Activated CD4-positive, CD25-positive, alpha-beta regulatory T cell (primary cell): Measurements from ENCODE around the gene IL1RAPL2.
"Not testable (repeated sequence)": the region's sequence is repeated elsewhere in the genome, so short reads cannot be mapped to it uniquely, and the experiment has no call there.

Source experiments
- DNase-seq, 4 experiments: peaks; one replicate each; lab custom pipeline; 2025; lab: John Stamatoyannopoulos, UW

IL1RAPL2 gene

DNA sequence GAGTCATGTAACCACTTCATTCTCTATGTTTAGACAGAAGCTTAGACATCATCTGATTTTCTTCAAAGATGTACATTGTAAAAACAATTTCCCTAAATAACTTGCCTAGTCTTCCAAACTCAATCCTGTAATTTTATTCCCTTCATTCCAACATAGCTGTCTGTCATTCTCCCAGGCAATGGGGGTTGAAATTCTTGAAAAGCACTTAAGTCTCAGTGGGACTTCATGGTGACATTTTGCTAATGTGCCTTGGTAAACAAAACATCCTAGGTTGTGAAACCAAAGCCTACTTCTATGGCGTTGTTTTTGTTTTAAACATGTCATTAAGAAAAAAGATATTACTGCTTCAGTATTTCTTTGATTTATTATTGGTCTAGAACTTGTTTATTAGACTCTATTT is 1134.3 kb downstream of the IL1RAPL2 start:
- DNase-seq = no peak

DNA sequence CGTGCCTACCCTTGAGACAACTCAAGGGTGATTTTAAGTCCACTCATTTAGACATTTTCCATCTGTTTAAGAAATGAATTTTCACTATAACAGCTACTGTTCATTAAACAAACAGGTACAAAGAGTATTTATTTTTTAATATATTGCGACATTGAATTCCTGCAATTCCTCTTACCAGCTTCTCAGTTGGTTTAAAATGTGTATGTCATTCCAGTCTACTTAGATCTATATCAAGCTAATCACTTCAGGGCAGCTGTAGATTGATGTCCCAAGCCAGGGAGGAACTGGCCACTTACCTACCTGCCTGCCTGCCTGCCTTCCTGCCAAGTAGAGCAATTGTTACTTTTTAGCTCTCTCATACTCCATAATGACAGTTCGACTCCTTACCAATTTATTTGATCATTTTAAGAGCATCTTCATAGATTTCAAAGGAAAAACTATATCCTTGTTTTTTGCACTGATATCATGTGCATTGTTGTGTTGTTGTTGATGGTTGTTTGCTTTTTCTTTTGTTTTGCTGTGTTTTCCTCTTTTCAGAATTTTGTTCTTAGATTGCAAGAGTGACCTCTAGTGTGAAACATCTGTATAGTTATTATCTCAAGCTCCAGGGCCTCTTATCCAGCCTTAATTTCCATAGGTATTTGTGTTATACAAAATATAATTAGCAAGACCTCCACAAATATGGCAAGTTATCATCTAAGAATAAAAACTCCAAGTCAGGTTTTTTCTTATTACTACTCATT is 1135.5 kb downstream of the IL1RAPL2 start:
- DNase-seq = no peak

DNA sequence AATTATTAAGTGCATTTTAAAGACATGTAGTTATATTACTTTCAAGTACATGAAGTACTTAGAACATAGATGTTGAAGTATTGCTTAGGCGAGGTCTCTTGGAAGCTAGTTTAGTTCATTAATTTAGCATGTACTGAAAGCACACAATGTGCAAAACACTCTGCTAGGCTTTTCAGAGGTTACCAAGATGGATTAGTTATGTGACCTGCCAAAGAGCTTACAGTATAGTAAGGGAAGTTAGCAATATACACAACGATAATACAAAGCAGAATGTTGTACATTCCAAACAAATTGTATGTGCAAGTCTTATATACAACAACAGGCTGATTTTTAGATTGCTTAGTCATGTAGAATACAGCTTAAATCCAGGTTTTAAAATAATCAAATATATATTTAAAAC is 1137.9 kb downstream of the IL1RAPL2 start:
- no peak for DNase-seq

DNA sequence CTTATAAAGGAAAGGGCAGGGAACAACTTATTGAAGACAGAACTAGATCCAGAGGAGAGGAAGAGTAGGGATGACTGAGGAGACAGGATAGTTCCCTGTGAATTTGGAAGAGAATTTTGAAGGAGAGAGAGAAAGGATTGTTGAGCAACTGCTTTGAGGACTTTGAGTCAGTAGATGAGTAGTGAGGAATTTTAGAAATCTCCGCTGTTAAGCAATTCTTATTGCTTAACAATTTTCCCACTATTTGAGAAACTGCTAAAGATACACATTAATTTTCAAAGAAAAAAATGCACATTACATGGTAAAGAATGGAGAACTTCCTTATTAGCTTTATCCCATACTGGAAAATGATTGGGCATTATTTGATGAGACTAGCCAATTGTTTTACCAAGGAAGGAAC is 1140.0 kb downstream of the IL1RAPL2 start:
- no peak for DNase-seq

DNA sequence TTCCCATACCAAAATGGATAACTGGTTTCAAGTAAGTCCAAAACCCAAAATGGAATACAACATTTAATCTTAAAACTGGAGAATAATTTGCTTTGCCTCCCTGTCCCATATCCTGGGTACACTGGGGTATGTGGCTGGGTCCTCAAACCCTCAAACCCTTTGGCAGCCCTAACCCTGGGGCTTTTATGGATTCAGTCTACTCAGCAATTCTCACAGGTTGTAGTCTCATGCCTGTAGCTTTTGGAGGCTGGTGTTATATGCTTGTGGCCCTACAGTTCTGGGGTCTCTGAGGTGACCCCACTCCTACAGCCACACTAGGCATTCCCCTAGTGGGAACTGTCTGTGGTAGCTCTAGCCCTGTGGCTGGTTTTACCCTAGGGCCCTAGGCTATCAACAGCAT is 1145.8 kb downstream of the IL1RAPL2 start:
- DNase-seq = no peak

DNA sequence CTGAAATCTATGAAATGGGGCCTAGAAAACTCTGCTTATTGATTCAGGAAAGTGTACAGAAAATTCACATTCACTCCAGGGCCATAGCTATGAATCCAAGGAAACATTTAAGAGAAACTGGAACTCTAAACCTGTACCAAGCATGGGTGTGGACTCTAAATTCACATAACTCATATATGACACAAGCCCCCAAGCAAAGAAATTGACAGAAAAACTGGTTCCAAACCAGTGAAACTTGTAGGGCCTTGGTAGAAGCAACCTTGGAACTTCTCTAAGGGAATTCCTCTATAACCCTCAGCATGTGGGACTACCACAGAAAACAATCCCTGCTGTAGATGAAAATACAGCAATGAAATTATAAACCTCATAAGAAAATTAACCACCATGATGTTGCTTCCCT is 1149.7 kb downstream of the IL1RAPL2 start:
- no peak for DNase-seq

DNA sequence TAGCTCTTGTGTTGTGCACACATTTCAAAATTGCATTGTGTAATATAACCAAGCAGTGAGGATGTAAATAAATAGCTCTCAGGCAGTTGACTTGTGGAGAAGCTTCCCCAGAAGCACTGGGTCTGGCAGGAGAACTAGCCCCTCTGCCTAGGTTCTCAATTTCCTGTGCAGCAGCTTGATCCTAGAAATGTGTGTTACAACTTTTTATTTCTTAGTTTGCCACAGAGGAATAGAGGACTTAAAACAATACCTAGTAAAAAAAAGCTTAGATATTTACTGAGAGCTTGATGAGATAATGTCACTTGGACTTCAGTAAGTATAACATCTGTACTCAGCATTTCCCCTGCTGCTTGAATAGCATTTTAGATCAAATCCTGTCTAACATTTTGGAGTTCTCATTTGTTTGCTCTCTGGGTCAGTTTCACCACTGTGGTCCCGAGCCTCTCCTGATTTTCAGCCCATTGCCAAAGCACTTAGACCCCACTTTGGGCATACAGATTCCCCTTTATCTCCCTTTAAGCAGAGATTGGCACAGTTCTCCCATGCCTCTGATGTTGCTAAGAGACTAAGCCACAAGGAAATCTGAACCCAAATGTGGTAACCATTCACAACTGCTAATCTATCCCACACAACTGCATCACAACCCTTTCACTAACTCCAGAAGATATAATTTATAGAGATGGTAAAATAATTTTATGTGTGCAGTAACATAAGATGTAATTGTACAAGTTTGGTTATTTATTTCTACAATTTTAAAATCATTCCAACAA is 1158.2 kb downstream of the IL1RAPL2 start:
- DNase-seq = no peak

DNA sequence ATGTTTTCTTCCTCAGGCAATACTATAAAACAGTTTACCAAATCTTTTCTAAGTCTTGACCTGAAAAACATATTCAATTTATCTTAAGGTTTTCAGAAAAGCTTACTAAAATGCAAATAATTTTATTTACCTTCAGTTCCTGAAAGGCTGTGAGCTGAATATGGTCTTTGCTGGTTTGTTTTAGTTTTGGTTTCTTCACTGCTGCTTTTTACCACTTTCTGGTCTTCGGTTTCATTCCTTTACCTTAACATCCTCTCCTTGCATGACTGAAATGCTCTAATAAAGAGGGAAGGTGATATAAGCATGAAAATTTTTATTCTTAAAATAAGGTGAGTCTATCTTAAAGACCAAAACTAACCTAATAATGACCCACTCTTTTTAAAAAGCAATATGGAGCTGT is 1159.2 kb downstream of the IL1RAPL2 start:
- DNase-seq = no peak

DNA sequence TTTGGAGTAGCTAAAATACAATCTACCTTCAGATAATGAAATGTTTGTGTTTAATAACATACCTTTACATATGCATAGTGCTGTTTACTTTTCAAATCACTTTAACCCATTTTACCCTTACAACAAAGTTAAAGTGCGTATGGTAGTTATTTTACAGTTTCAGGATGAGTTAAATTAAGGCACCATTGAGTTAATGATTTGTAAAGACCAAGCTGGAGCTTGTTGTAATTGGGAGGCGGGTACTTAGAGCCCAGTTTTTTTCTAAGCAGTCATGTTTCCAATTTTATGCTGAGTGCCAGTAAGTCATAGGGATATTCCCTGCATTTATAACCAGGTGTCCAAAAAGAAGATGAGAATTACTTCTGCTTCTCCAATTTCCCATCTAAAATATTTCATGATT is 1172.2 kb downstream of the IL1RAPL2 start:
- no peak for DNase-seq

DNA sequence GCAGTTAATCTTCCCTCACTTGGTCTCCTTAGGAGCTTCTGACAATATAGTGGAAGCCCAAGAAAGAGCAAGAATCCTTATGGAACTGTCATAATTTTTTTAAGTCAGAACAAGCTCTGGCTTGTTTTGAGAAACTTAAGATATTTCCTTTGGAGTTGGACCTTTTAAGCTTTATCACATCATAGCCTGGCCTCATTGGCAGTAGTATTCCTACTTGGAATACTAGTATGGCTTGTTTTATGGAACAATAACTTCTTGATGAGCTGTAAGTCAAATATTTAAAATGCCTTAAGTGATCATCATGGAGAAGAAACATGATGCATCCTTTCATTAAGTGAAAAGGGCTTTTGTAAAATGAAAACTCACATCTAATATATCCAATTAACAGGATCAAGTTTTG is 1178.3 kb downstream of the IL1RAPL2 start:
- DNase-seq = no peak

DNA sequence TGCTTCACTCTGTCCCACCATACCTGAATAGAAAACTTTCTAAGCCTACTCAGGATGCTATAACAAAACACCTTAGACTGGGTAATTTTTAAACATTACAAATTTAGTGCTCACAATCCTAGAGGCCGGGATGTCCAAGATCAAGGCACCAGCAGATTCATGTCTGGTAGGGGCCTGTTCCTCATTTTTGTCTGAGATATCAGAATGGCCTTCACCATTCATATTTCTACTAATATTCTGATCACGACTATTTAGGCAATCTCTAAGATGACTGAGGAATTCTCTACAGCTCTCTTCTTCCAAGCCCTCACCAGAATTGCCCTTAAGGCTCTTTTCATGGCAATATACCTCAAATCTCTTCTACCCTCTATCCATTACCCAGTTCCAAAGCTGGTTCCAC is 1178.9 kb downstream of the IL1RAPL2 start:
- DNase-seq = no peak

DNA sequence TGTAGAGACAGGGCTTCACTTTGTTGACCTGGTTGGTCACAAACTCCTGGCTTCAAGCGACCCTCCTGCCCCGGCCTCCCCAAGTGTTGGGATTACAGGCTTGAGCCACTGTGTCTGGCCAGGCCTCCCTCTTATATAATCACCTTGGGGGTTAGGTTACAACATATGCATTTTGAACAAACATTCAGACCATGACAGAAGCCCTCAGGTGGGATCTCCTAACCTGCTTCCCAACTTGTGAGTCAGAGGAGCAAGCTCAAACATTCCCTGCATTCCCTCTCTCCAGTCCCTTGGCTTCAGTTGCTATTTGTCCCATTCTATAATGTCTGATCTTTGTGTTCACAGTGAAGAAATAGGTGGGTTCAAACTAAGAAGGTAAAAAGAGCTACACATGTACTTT is 1179.9 kb downstream of the IL1RAPL2 start:
- DNase-seq = no peak

DNA sequence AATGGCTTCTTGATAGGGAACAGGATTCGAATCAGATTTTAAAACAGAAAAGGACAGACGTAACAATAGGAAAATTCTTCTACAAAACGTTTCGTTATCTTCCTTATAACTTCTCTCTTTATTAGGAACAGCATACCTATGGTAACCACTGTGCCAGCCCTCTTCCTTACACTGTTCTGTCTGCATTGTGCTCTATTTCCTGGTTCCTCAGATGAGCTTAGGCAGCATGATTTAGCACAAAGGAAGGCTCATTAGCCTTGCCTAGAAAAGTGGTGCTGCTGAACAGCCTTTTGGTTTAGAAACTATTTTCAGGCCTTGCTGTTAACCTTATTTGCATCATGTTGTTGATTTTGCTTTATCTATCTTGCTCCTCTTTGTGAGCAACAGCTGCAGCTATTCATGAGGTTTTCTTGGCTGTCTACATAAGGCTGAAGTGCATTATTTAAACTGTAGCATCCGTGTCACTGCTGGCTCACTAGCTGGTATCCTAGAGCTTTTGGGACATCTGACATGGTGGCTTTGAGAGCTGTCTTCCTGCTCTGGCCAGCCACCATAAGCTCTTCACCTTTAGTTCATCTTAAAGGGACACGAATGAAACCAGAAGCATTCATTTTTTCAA is 1186.4 kb downstream of the IL1RAPL2 start:
- no peak for DNase-seq

DNA sequence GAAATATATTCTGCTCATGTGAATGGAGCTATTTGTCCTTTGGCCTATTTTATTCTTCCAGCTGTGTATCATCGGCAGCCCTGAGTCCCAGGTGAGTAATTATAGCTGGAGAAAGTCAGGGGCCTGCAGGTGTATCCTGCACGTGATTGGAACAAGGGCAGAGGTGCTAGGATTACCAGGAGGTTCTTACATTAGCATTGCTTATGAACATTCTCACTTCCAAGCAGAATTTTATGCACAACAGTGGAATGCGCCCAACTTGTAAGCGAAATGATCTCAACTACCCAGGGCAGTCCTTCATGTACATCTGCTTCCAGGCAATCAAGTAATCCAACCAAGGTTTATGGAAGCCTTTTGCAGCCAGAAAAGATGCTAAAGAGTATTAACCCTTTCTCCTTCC is 1187.4 kb downstream of the IL1RAPL2 start:
- no peak for DNase-seq

DNA sequence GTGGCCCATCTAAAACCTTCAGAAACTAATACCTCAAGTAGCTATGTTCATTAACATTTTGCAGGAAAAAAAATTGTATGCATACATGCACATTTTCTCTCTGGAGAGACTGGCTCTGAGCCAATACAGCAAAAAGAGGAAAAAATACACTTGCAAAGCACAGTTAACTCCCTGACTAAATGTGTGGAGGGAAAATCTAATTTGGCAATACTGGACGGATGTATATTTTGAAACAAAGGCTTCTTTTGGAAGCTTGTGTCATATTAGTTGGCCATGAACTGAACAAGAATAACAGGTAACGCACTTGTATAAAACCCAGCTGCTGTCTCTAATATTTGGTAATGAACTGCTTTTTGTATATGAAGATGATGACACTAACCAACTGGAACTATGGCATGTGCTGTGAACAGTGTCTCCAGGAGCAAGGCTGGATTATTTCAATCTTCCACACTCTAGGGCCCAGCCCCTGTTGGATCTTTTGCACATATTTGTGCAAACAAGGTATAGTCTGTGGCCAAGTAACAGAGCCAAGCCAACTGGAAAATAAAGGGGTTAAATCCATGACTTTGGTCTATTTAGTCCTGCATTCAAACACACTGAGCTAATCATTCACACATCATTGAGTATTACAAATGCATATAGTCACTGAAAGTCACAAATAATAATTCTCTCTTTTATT is 1188.4 kb downstream of the IL1RAPL2 start:
- DNase-seq = no peak

DNA sequence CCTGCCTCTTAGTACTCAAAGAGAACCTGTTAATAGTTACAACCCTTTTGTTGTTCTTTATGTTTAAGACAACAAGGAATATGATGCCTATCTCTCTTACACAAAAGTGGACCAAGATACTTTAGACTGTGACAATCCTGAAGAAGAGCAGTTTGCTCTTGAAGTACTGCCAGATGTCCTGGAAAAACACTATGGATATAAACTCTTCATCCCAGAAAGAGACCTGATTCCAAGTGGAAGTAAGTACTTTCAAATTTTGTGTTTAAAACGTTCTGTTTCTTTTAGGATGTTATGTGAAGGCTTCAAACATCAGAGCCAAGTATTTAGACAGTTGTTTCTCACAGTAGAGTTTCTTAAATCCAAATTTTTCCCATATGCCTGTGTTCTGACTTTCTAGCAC is 1189.1 kb downstream of the IL1RAPL2 start:
- no peak for DNase-seq

DNA sequence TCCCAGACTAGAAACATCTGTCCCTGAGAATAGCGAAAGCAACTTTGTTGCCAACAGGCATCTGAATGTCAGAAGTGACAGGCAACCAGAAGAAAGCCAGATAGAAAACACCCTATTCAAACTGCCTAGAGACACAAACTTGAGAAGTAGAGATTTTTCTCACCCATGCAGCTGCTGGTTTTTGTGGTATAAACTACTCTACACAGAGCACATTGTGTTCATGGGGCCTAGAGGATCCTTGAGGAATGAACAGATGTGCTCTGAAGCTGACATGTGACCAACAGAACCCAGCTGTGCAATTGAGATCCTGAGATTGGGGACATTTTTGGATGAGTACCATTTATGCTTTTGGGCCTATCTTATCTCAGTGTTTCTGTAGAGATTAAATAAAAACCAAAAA is 1192.8 kb downstream of the IL1RAPL2 start:
- DNase-seq = no peak

DNA sequence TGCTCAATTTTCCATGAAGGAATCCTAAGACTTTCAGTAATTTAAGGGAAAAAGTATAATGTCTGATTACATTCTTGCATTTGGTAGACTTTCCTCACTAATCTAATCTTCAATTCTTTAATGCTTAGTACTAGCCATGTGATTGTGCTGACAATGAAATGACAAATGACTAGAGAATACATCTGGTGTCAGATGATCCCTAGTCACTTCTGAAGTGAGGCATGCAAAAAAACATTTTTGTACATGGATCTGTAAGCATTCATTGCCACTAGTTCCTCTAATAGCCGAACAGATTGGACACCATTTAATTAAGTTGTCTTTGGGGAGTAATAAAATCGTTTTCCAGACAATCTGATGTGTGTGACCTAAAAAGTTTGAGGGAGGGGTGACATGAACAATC is 1193.6 kb downstream of the IL1RAPL2 start:
- no peak for DNase-seq

DNA sequence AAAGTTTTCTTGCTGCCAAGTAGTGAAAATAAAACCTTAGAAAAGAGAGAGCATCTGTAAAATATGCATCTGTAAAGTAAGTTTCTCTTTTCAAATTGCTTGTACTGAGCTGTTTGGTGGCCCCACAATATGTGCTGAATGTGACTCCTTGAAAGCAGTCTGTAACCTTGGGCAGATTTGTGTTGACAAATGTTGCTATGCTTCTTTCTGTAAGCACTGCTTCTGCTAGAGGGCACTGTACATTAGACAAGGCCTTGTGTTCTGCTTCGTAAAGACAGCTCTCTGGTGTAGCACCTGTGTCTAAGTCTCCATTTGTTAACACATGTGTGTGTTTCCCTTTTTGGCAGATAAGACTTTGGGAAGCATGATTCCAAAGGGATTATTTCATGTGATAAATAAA is 1199.7 kb downstream of the IL1RAPL2 start:
- no peak for DNase-seq

DNA sequence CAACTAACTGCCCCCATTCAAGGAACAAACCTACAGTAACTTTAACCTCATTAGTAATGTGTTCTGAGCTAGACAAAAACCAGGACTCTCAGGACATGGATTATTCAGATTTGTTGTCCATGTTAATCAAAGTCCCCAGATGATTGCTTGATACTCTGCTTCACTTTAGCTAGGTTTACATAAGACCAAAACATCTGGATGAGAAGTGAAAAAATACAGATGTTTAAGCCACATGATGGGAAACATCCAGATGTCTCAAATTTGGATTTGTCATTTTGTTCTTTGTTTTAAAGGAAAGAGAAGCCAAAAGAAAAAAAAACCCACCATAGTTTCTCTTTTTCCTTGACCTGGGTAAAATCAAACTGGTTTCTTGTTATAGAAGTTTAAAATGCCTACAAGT is 1207.8 kb downstream of the IL1RAPL2 start:
- DNase-seq = no peak

DNA sequence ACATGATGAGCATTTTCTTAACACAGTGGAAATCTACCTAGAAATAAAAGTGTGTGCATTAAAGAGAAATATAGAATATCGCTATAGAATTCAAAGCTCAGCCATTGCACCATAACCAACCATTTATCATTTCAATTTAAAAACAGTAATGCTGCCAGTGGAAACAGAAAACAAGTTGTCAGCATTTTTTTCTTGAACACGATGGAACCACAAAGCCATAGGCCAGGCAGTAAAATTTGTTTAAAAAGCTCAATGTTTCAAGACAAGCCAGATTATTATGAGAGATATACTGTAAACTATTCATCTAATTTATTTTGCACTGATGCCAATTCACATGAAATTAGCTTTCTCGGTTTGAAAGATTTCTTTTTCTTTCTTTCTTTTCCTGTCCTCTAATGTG is 1209.7 kb downstream of the IL1RAPL2 start:
- no peak for DNase-seq

DNA sequence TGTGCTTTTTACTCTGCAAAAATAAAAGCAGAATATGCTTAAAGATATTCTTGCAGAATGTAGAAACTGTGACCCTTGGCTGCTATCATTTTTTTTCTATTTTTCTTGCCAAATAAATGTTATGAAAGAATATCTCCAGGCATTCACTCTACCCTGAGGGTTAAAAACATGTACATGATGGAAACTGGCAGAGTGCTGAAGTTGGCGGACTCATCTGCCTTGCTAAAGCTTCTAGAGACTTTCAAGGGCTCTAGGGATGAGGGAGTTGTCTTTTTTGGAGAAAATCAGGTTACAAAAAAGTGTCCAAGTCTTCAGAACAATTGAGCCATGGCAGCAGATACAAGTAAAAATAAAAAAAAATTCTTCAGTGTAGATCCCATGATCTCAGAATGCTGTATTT is 1215.8 kb downstream of the IL1RAPL2 start:
- DNase-seq = no peak

DNA sequence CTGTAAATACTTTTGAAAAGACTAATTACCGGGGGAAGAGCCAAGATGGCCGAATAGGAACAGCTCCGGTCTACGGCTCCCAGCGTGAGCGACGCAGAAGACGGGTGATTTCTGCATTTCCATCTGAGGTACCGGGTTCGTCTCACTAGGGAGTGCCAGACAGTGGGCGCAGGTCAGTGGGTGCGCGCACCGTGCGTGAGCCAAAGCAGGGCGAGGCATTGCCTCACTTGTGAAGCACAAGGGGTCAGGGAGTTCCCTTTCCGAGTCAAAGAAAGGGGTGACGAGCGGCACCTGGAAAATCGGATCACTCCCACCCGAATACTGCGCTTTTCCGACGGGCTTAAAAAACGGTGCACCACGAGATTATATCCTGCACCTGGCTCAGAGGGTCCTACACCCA is 1230.9 kb downstream of the IL1RAPL2 start:
- not testable (repeated sequence) for DNase-seq
